Bronchial epithelial cell (primary cell): ENCODE data around the gene FUT1. TPM values are rescaled to one million over a fixed set of nuclear protein-coding genes. Genes with fewer than 3 reads are reported as not detected.

Experiments
- DNase-seq: peaks from one replicate; pipeline ENCODE4 v3.0.0-alpha.2; 2010; ENCODE audit warnings: low read depth
- FAIRE-seq: peaks from 2 replicates; lab custom pipeline; 2011; peaks lifted over from hg19 to GRCh38; lab: Jason Lieb, UNC
- H3K27me3 ChIP-seq: 2 replicates; pipeline ENCODE4 v1.5.1; 2011; ENCODE audit warnings: low read length; ENCODE audit not compliant: control insufficient read depth, insufficient read depth
- H3K36me3 ChIP-seq: 2 replicates; pipeline ENCODE4 v1.5.1; 2011; ENCODE audit warnings: low read length; ENCODE audit not compliant: control insufficient read depth, insufficient read depth
- H3K4me3 ChIP-seq: 2 replicates; pipeline ENCODE4 v1.5.1; 2011; ENCODE audit warnings: mild to moderate bottlenecking, low read depth, low read length, control low read depth
- CTCF ChIP-seq: IDR thresholded peaks from 2 replicates; pipeline ENCODE4 v1.5.1; 2011; ENCODE audit warnings: mild to moderate bottlenecking, moderate library complexity, low read length, control low read depth, inconsistent platforms; ENCODE audit not compliant: insufficient read depth, severe bottlenecking
- total RNA-seq: library from RNA; depleted of rRNA; stranded (reverse); fragments of >200 nt; gene quantifications from 2 replicates; pipeline ENCODE4 v1.2.1, GENCODE V29; 2014

FUT1 gene
- total RNA-seq, 1 donor from 2014 or later = 12.1 TPM

- peak; percentile 58 for FAIRE-seq
- H3K36me3 ChIP-seq = no peaks in the 10 kb centered on the region
- DNase-seq = no peak
- no peak overlapping the region for H3K4me3 ChIP-seq
- TF ChIP-seq CTCF = no peak
- H3K27me3 ChIP-seq = no peaks in the 10 kb centered on the region
These were observed 21.0 kb downstream of the FUT1 start for GRCh38 chr19:48731452-48731851.

- Histone ChIP-seq H3K27me3 (no peaks in the 10 kb centered on the region), H3K4me3 (peak overlapping the region; percentile 29), H3K36me3 (no peaks in the 10 kb centered on the region)
- no peak for DNase-seq
- FAIRE-seq = no peak
- TF ChIP-seq CTCF = no peak
These were observed 23.4 kb downstream of the FUT1 start for GRCh38 chr19:48728911-48729664.

GRCh38 chr19:48726556-48726955 is 25.9 kb downstream of the FUT1 start:
- H3K4me3 ChIP-seq = no peak overlapping the region
- DNase-seq (no peak), FAIRE-seq (no peak)
- no peaks in the 10 kb centered on the region for H3K27me3 ChIP-seq
- TF ChIP-seq CTCF = no peak
- no peaks in the 10 kb centered on the region for H3K36me3 ChIP-seq

- DNase-seq (peak; percentile 91), FAIRE-seq (no peak)
- Histone ChIP-seq H3K4me3 (no peak overlapping the region), H3K27me3 (no peaks in the 10 kb centered on the region), H3K36me3 (no peaks in the 10 kb centered on the region)
- TF ChIP-seq CTCF = no peak
These were observed 27.4 kb downstream of the FUT1 start for GRCh38 chr19:48724796-48725753.

GRCh38 chr19:48722196-48722708 is 30.2 kb downstream of the FUT1 start:
- H3K27me3 ChIP-seq = no peaks in the 10 kb centered on the region
- H3K4me3 ChIP-seq = no peak overlapping the region
- DNase-seq = no peak
- no peaks in the 10 kb centered on the region for H3K36me3 ChIP-seq
- no peak for TF ChIP-seq CTCF
- FAIRE-seq = no peak
